Liver (tissue), 3 donors: ENCODE measurements around the gene UNC13C.

Experiments used
- EGR1 ChIP-seq, 2 donors: IDR thresholded peaks; 2 replicates each; pipeline ENCODE4 v1.6.1; 2016 to 2018; ENCODE audit warnings: antibody characterized with exemption in 2 of 2, low read depth in 2 of 2
- FOXA1 ChIP-seq: IDR thresholded peaks from 2 replicates; pipeline ENCODE4 v1.6.1; 2016; ENCODE audit warnings: antibody characterized with exemption
- GABPA ChIP-seq, 2 donors: IDR thresholded peaks in 1 of 2; conservative IDR thresholded peaks in 1 of 2; 2 replicates each; pipeline ENCODE4 v1.6.1; 2016; ENCODE audit warnings: antibody characterized with exemption in 2 of 2, mild to moderate bottlenecking in 1 of 2, moderate library complexity in 1 of 2
- HNF4A ChIP-seq, 2 donors: conservative IDR thresholded peaks; 2 replicates each; pipeline ENCODE4 v1.6.1; 2016; ENCODE audit warnings: antibody characterized with exemption in 2 of 2, mild to moderate bottlenecking in 2 of 2
- NR2F2 ChIP-seq: IDR thresholded peaks from 2 replicates; pipeline ENCODE4 v1.6.1; 2016; ENCODE audit warnings: antibody characterized with exemption
- RAD21 ChIP-seq, 2 donors: IDR thresholded peaks; 2 replicates each; pipeline ENCODE4 v1.6.1; 2016; ENCODE audit warnings: antibody characterized with exemption in 2 of 2, mild to moderate bottlenecking in 2 of 2
- RXRA ChIP-seq, 2 donors: IDR thresholded peaks; 2 replicates each; pipeline ENCODE4 v1.6.1; 2017 to 2018; ENCODE audit warnings: antibody characterized with exemption in 2 of 2, mild to moderate bottlenecking in 1 of 2
- TAF1 ChIP-seq: conservative IDR thresholded peaks from 2 replicates; pipeline ENCODE4 v1.6.1; 2016; ENCODE audit warnings: antibody characterized with exemption, mild to moderate bottlenecking
- YY1 ChIP-seq: IDR thresholded peaks from 2 replicates; pipeline ENCODE4 v1.6.1; 2016; ENCODE audit warnings: antibody characterized with exemption, mild to moderate bottlenecking
- TF ChIP-seq, protein P1 (sequence below): fragments of 150-350 bp; IDR thresholded peaks from 2 replicates; pipeline ENCODE4 v1.5.1; 2017; ENCODE audit warnings: improper control_type of control experiment, low read depth, low read length; ENCODE audit not compliant: missing input control
- TF ChIP-seq, protein P2 (sequence below): IDR thresholded peaks from 2 replicates; pipeline ENCODE4 v1.6.1; 2016; ENCODE audit warnings: antibody characterized with exemption, mild to moderate bottlenecking
- TF ChIP-seq, protein P3 (sequence below): IDR thresholded peaks from 2 replicates; pipeline ENCODE4 v1.6.1; 2016; ENCODE audit warnings: antibody characterized with exemption
- TF ChIP-seq, protein P4 (sequence below): IDR thresholded peaks from 2 replicates; pipeline ENCODE4 v1.6.1; 2016; ENCODE audit warnings: antibody characterized with exemption
- donor health status: healthy.
- donor health status: healthy.

DNA sequence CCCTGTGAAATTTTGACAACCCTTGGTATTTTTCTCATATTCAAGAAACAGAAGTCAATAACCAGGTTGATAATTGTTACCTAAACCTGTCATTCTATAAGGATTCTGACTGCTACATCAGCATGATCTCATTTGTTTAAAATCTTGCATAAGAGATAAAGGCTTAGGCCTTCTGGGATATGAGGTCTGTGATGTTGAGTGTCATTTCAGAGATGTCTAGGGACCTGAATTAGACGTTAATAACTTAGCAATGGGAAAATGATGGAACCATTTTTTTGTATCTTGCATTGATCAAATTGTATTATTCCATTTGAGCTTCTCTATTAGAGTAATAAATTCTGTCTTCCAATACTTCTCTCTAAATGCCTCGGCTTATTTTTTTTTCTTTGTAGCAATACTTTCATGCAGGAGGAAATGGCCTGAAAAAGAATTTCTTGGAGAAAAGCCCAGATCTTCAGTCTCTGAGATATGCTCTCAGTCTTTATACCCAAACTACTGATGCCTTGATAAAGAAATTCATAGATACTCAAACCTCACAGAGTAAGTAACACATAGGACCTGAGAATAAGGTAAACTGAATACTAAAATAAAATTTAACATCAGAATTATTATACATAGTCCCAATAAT lies 589.3 kb downstream of the UNC13C start:
- TF ChIP-seq, protein P1, sequence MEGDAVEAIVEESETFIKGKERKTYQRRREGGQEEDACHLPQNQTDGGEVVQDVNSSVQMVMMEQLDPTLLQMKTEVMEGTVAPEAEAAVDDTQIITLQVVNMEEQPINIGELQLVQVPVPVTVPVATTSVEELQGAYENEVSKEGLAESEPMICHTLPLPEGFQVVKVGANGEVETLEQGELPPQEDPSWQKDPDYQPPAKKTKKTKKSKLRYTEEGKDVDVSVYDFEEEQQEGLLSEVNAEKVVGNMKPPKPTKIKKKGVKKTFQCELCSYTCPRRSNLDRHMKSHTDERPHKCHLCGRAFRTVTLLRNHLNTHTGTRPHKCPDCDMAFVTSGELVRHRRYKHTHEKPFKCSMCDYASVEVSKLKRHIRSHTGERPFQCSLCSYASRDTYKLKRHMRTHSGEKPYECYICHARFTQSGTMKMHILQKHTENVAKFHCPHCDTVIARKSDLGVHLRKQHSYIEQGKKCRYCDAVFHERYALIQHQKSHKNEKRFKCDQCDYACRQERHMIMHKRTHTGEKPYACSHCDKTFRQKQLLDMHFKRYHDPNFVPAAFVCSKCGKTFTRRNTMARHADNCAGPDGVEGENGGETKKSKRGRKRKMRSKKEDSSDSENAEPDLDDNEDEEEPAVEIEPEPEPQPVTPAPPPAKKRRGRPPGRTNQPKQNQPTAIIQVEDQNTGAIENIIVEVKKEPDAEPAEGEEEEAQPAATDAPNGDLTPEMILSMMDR, result no peak
- no peak for TF ChIP-seq GABPA (IDR thresholded peaks at IDR 0.05 in 1 of 2, conservative IDR thresholded peaks at IDR 0.05 in 1 of 2)
- TF ChIP-seq RXRA (IDR thresholded peaks at IDR 0.05), result no peak
- TF ChIP-seq YY1, result no peak
- TF ChIP-seq, protein P2, sequence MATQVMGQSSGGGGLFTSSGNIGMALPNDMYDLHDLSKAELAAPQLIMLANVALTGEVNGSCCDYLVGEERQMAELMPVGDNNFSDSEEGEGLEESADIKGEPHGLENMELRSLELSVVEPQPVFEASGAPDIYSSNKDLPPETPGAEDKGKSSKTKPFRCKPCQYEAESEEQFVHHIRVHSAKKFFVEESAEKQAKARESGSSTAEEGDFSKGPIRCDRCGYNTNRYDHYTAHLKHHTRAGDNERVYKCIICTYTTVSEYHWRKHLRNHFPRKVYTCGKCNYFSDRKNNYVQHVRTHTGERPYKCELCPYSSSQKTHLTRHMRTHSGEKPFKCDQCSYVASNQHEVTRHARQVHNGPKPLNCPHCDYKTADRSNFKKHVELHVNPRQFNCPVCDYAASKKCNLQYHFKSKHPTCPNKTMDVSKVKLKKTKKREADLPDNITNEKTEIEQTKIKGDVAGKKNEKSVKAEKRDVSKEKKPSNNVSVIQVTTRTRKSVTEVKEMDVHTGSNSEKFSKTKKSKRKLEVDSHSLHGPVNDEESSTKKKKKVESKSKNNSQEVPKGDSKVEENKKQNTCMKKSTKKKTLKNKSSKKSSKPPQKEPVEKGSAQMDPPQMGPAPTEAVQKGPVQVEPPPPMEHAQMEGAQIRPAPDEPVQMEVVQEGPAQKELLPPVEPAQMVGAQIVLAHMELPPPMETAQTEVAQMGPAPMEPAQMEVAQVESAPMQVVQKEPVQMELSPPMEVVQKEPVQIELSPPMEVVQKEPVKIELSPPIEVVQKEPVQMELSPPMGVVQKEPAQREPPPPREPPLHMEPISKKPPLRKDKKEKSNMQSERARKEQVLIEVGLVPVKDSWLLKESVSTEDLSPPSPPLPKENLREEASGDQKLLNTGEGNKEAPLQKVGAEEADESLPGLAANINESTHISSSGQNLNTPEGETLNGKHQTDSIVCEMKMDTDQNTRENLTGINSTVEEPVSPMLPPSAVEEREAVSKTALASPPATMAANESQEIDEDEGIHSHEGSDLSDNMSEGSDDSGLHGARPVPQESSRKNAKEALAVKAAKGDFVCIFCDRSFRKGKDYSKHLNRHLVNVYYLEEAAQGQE, result no peak
- no peak for TF ChIP-seq FOXA1
- no peak for TF ChIP-seq TAF1
- TF ChIP-seq, protein P3, sequence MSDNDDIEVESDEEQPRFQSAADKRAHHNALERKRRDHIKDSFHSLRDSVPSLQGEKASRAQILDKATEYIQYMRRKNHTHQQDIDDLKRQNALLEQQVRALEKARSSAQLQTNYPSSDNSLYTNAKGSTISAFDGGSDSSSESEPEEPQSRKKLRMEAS, result no peak
- TF ChIP-seq HNF4A (conservative IDR thresholded peaks at IDR 0.05), result no peak
- TF ChIP-seq, protein P4, sequence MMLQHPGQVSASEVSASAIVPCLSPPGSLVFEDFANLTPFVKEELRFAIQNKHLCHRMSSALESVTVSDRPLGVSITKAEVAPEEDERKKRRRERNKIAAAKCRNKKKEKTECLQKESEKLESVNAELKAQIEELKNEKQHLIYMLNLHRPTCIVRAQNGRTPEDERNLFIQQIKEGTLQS, result no peak
- TF ChIP-seq EGR1 (IDR thresholded peaks at IDR 0.05; ENCODE audit: low read depth in 2 of 2), result no peak
- no peak for TF ChIP-seq RAD21 (IDR thresholded peaks at IDR 0.05)
- TF ChIP-seq NR2F2, result no peak
